ENCODE measurements around the gene GTPBP3.
A peak's percentile ranks its signal among the peaks of the same experiment; 100 is the strongest.
"Not testable (repeated sequence)": the region's sequence is repeated elsewhere in the genome, so short reads cannot be mapped to it uniquely, and the experiment has no call there.

The GTPBP3 gene

GRCh38 chr19:17359905-17360800 lies 22.8 kb downstream of the GTPBP3 start:
- Histone ChIP-seq H3K9me3 (ENCODE audit: severe bottlenecking) (peaks cover 2% of the 10 kb centered on the region), H3K36me3 (no peaks in the 10 kb centered on the region), H3K27me3 (ENCODE audit: insufficient read depth, low read depth, severe bottlenecking) (no peaks in the 10 kb centered on the region), H3K4me3 (ENCODE audit: low read depth, low read length) (no peak overlapping the region), H3K27ac (peak overlapping the region; percentile 38; the same call in 1 of the 2 replicates)
- DNase-seq, result no peak
- TF ChIP-seq CTCF (IDR thresholded peaks at IDR 0.05; ENCODE audit: low read depth, low read length), result no peak

GRCh38 chr19:17363852-17364605 lies 26.7 kb downstream of the GTPBP3 start:
- H3K27me3 ChIP-seq (ENCODE audit: insufficient read depth, low read depth, severe bottlenecking); H3K4me3 ChIP-seq (ENCODE audit: low read depth, low read length); H3K9me3 ChIP-seq (ENCODE audit: severe bottlenecking); H3K36me3 ChIP-seq; H3K27ac ChIP-seq; DNase-seq: not testable (repeated sequence)

- no peaks in the 10 kb centered on the region for H3K27me3 ChIP-seq (ENCODE audit: insufficient read depth, low read depth, severe bottlenecking)
- H3K4me3 ChIP-seq (ENCODE audit: low read depth, low read length), result no peak overlapping the region
- H3K27ac ChIP-seq, result no peak overlapping the region
- TF ChIP-seq CTCF (IDR thresholded peaks at IDR 0.05; ENCODE audit: low read depth, low read length), result no peak
- H3K9me3 ChIP-seq (ENCODE audit: severe bottlenecking), result peaks cover 2% of the 10 kb centered on the region
- DNase-seq, result no peak
- H3K36me3 ChIP-seq, result no peaks in the 10 kb centered on the region
Measured at GRCh38 chr19:17365361-17365760, 28.0 kb downstream of the GTPBP3 start.

GRCh38 chr19:17370026-17370587 lies 32.8 kb downstream of the GTPBP3 start:
- Histone ChIP-seq H3K4me3 (ENCODE audit: low read depth, low read length) (no peak overlapping the region), H3K9me3 (ENCODE audit: severe bottlenecking) (no peaks in the 10 kb centered on the region), H3K36me3 (no peaks in the 10 kb centered on the region), H3K27me3 (ENCODE audit: insufficient read depth, low read depth, severe bottlenecking) (no peaks in the 10 kb centered on the region), H3K27ac (no peak overlapping the region)
- DNase-seq, result no peak
- TF ChIP-seq CTCF (IDR thresholded peaks at IDR 0.05; ENCODE audit: low read depth, low read length), result no peak

GRCh38 chr19:17376935-17377600 lies 39.7 kb downstream of the GTPBP3 start, which contains the start of gene PLVAP:
PLVAP (minus strand) TSS chr19:17377342; CDS start chr19:17377288, 54 bp downstream.
- Histone ChIP-seq H3K36me3 (no peaks in the 10 kb centered on the region), H3K4me3 (ENCODE audit: low read depth, low read length) (no peak within 1 kb of the TSS), H3K27me3 (ENCODE audit: insufficient read depth, low read depth, severe bottlenecking) (no peaks in the 10 kb centered on the region), H3K9me3 (ENCODE audit: severe bottlenecking) (peaks cover 6% of the 10 kb centered on the region), H3K27ac (no peak within 1 kb of the TSS)
- DNase-seq, result no peak
- no peak for TF ChIP-seq CTCF (IDR thresholded peaks at IDR 0.05; ENCODE audit: low read depth, low read length)

All from WERI-Rb-1 (cell line).